ENCODE measurements around the gene HEMK1. TPM values are rescaled to one million over a fixed set of nuclear protein-coding genes. Genes with fewer than 3 reads are reported as not detected.

HEMK1 gene
- total and polyA plus RNA-seq, 2 of the 8 experiments (the other 6 are each of a cell fraction or from before 2014, with no cell fraction given): 9.7 to 10.6 TPM

DNA sequence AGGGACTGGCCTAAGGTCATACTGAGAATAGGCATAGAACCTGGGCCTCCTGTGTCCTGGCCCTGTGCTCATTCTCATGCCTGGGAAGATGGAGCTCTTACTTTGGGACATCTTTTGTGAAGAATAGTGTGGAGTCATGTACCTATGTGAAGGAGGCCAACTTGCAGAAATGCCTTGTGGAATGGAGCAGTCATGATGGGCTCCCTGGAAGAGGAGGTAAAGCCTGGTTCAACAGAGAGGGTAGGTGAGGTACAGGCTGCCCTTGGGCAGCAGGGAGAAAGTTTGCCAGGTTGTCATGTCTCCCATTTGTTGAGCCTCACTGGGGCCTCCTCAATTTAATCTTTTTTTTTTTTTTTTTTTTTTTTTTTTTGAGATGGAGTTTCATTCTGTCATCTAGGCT lies 65.7 kb downstream of the HEMK1 start (continued):
- TF ChIP-seq, protein P1, sequence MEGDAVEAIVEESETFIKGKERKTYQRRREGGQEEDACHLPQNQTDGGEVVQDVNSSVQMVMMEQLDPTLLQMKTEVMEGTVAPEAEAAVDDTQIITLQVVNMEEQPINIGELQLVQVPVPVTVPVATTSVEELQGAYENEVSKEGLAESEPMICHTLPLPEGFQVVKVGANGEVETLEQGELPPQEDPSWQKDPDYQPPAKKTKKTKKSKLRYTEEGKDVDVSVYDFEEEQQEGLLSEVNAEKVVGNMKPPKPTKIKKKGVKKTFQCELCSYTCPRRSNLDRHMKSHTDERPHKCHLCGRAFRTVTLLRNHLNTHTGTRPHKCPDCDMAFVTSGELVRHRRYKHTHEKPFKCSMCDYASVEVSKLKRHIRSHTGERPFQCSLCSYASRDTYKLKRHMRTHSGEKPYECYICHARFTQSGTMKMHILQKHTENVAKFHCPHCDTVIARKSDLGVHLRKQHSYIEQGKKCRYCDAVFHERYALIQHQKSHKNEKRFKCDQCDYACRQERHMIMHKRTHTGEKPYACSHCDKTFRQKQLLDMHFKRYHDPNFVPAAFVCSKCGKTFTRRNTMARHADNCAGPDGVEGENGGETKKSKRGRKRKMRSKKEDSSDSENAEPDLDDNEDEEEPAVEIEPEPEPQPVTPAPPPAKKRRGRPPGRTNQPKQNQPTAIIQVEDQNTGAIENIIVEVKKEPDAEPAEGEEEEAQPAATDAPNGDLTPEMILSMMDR (IDR thresholded peaks at IDR 0.05; ENCODE audit: control extremely low read depth in 1 of 3, insufficient read depth in 1 of 3, low read depth in 1 of 3, low read length in 3 of 3): no peak
- TF ChIP-seq FOSL1 (IDR thresholded peaks at IDR 0.05; ENCODE audit: insufficient read depth, low read depth, low read length) (no peak), HDAC2 (IDR thresholded peaks at IDR 0.05; ENCODE audit: borderline replicate concordance in 1 of 2, low read depth in 2 of 2, low read length in 2 of 2) (no peak), ZNF274 (IDR thresholded peaks at IDR 0.05; ENCODE audit: borderline replicate concordance, extremely low read depth, low read length) (no peak), RBBP5 (IDR thresholded peaks at IDR 0.05; ENCODE audit: borderline replicate concordance, low read depth, low read length) (no peak), SP1 (IDR thresholded peaks at IDR 0.05; ENCODE audit: low read depth, low read length) (no peak), EZH2 (IDR thresholded peaks at IDR 0.05; ENCODE audit: low read depth, low read length, severe bottlenecking) (no peak)
- TF ChIP-seq, protein P2, sequence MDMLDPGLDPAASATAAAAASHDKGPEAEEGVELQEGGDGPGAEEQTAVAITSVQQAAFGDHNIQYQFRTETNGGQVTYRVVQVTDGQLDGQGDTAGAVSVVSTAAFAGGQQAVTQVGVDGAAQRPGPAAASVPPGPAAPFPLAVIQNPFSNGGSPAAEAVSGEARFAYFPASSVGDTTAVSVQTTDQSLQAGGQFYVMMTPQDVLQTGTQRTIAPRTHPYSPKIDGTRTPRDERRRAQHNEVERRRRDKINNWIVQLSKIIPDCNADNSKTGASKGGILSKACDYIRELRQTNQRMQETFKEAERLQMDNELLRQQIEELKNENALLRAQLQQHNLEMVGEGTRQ (IDR thresholded peaks at IDR 0.05; ENCODE audit: low read length): no peak
